HG02943 (cell line): Measurements from ENCODE around the gene POLH.
"Not testable (repeated sequence)": the region's sequence is repeated elsewhere in the genome, so short reads cannot be mapped to it uniquely, and the experiment has no call there.

Source experiments
- ATAC-seq: cut with Tn5 transposase; IDR thresholded peaks from one replicate; pipeline ENCODE4 v1.9.1; 2021; ENCODE audit warnings: mild to moderate bottlenecking, low read depth, moderate library complexity; ENCODE audit not compliant: unreplicated experiment

The POLH gene

GRCh38 chr6:43575772-43576551 lies at the start of gene POLH, which contains the start of gene XPO5:
POLH (plus strand) TSS chr6:43576185; CDS start chr6:43582320, 6,135 bp downstream.
XPO5 (minus strand) TSS chr6:43576038; CDS start chr6:43575864, 174 bp downstream.
- ATAC-seq = peak; percentile 84

GRCh38 chr6:43532201-43532600 lies 43.8 kb upstream of the POLH start:
- no peak for ATAC-seq

- not testable (repeated sequence) for ATAC-seq
Measured at GRCh38 chr6:43538986-43539385, 37.0 kb upstream of the POLH start.

GRCh38 chr6:43539409-43539808 lies 36.6 kb upstream of the POLH start:
- not testable (repeated sequence) for ATAC-seq

DNA sequence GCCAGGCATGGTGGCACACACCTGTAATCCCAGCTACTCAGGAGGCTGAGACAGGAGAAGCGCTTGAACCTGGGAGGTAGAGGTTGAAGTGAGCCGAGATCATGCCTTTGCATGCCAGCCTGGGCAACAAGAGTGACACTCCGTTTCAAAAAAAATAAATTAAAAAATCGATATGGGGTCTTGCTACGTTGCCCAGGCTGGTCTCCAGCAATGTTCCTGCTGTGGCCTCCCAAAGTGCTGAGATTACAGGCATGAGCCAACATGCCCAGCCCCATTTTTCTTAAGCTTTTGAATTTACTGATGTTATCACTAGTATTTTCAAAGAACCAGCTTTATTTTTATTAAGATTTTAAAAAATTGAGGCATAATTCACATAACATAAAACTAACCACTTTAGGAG lies 35.5 kb upstream of the POLH start:
- ATAC-seq = no peak

- ATAC-seq = no peak
Measured at GRCh38 chr6:43541774-43542471, 34.1 kb upstream of the POLH start.

- no peak for ATAC-seq
Measured at GRCh38 chr6:43544461-43544860, 31.5 kb upstream of the POLH start.

DNA sequence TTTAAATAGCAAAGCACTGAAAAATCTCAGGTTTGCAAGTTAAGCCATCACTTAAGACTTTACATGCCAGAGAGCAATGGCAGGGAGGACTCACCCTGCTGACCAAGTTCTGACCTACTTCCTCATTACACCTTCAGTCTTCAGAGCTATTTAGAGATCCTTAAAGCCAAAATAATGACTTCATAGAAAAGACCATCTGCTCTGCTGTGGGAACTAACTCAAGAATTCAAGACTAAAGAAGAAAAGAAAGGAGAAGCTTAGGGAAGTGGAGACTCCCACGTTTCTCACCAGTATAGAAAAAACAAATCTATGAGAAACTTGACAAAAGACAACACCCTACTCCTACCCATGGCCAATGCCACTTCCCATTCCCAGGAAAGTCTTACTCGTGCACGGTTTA lies 28.8 kb upstream of the POLH start:
- ATAC-seq = no peak

DNA sequence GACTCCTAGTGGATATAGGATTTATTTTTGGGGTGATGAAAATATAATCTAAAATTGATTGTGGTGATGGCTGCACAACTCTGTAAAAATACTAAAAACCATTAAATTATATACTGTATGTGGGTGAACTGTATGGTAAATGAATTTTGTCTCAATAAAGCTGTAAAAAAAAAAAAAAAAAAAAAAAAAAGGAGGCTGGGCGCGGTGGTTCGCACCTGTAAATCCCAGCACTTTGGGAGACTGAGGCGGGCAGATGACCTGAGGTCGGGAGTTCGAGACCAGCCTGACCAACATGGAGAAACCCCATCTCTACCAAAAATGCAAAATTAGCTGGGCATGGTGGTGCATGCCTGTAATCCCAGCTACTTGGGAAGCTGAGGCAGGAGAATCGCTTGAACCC lies 18.4 kb upstream of the POLH start:
- not testable (repeated sequence) for ATAC-seq

GRCh38 chr6:43559328-43559727 lies 16.7 kb upstream of the POLH start:
- no peak for ATAC-seq

DNA sequence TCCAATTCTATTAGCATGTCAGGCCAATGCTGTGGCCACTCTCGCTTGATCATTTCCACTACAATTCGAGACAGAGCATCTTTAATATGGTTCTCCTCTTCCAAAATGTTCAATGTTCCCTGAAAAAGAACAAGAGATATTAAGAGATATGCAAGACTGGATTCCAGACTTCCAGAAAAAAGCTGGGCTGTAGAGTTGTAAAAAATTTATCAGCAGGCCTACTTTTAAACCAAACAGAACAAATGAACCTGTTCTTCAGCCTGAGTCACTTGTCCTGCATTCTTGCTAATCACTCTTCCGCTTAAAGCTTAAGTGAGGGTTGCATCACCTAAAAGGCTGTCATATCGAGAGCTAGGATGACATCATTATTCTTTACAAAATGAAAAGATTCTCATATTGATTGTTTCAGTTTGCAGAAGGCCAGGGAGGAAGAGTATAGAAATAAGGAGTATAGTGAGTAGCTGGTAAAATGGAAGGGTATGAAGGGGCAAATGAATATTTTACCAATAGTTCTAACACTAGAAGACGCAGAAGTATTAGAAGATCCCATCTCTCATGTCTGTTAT lies 5.0 kb upstream of the POLH start:
- ATAC-seq = no peak

- no peak for ATAC-seq
Measured at GRCh38 chr6:43572015-43572414, 4.0 kb upstream of the POLH start.

DNA sequence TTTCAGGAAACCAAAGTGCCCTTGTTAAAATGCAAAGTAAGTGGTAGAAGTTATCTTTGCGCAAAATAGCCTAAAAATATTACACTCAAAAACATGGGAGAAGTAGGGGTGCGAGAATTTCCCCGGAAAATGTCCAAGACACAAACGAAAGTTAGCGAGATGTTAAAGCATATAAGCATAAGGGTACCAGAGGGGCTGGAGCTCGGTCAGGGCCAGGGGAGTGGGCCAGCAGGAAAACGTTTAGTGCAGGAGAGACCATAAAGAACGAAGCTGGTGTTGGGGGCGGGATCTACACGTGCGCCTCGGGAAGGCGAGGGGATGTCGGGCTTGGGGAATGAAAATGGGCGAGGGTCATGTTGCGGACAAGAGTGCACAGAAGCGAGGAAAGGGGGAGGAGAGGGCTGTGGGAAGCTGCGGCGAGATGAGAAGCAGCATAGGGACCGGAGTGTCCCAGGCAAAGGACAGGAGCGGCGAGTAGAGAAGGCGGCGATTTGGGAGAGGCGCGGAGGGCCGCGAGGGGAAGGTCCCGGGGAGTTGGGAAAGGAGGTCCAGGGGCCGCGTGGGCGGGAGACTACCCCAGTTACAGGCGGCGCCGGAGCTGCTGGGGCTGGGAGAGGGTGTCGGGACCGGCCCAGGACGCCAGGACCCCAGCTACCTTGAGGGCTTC lies 747 bp upstream of the POLH start:
- ATAC-seq = no peak

GRCh38 chr6:43578748-43579147 lies 2.8 kb downstream of the POLH start:
- no peak for ATAC-seq

DNA sequence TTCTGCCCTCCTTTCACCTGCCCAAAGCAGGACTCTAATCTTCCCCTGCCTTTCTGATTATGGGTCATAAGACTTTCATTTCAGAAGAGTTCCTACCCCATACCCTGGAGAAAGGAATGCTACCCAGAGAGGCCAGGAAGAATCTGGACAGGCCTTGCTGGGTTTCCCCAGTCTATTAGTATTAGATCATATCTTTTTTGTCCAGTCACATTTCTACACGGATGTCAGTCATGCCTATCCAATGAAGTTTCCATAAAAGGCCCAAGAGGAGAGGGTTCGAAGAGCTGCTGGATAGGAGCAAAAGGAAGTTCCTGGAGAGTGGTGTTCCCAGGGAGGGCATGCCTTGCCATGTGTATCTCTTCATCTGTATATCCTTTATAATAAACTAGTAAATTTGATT lies 3.2 kb downstream of the POLH start:
- no peak for ATAC-seq

DNA sequence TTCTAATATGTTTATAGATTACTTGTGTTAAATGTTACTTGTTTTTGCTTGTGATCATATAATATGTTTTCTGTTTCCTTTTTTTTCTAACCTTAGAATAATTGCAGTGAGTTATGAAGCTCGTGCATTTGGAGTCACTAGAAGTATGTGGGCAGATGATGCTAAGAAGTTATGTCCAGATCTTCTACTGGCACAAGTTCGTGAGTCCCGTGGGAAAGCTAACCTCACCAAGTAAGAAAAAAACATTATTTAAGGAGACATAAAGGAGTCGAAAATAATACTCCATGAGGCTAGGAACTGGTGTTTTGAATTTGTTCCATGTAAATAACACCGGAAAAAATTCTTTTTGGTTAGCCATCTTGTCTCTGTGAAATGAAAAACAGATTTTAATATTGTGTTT lies 6.9 kb downstream of the POLH start:
- ATAC-seq = no peak

GRCh38 chr6:43584892-43585570 lies 9.0 kb downstream of the POLH start:
- no peak for ATAC-seq

GRCh38 chr6:43588194-43588593 lies 12.2 kb downstream of the POLH start:
- ATAC-seq = no peak

- ATAC-seq = not testable (repeated sequence)
Measured at GRCh38 chr6:43589564-43589963, 13.6 kb downstream of the POLH start.

DNA sequence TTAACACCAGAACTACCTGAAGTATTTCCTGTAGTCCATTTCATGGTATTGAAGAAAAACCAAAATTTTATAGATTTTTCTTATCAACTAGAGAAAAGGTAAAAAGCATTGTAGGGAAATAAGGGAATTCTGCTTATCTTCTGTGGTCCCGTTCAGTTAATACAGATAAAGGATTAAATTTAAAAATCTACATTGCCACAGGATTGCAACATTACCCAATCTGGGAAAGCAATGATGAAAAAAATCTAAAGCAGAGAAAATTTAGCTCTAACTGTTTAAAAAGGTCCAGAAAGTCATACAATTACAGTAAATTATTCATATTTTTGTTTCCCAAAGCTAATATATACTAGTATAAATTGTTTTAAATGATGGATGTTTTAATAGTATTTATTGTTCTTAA lies 18.0 kb downstream of the POLH start:
- ATAC-seq = no peak
